Measurements from ENCODE around the gene S100Z. TPM values are rescaled to one million over a fixed set of nuclear protein-coding genes. Genes with fewer than 3 reads are reported as not detected.
A peak's percentile ranks its signal among the peaks of the same experiment; 100 is the strongest.
"Not testable (repeated sequence)": the region's sequence is repeated elsewhere in the genome, so short reads cannot be mapped to it uniquely, and the experiment has no call there.

S100Z gene
- total RNA-seq, 2 experiments from 2014 or later: 0.81 to 1.1 TPM

- H3K9me3 Mint-ChIP-seq: no peaks in the 10 kb centered on the region
- H3K27ac Mint-ChIP-seq: no peak overlapping the region
- H3K36me3 Mint-ChIP-seq (ENCODE audit: low read depth): no peaks in the 10 kb centered on the region
- intact Hi-C loops (cut with micrococcal nuclease): no loop called here
- no peak overlapping the region for H3K4me3 Mint-ChIP-seq
- H3K4me1 Mint-ChIP-seq (ENCODE audit: low read depth): no peaks in the 10 kb centered on the region
- CTCF ChIA-PET: no interaction called here
- H3K27me3 Mint-ChIP-seq (ENCODE audit: low read depth): no peaks in the 10 kb centered on the region
- DNase-seq: no peak
Observed at GRCh38 chr5:76838481-76839261, 11.1 kb upstream of the S100Z start.

- Mint-ChIP-seq H3K27me3 (ENCODE audit: low read depth) (no peaks in the 10 kb centered on the region), H3K9me3 (no peaks in the 10 kb centered on the region), H3K4me3 (no peak overlapping the region), H3K36me3 (ENCODE audit: low read depth) (no peaks in the 10 kb centered on the region), H3K27ac (no peak overlapping the region), H3K4me1 (ENCODE audit: low read depth) (no peaks in the 10 kb centered on the region)
- no peak for DNase-seq
- CTCF ChIA-PET: interaction anchor here (0.6 to 1.2 kb wide), 3 partner anchors 20 to 35 kb away, joined by 3 to 5 read pairs (median 3); partner anchors contain the start of gene F2RL1
- intact Hi-C loops (cut with micrococcal nuclease): no loop called here
Observed at GRCh38 chr5:76841361-76841760, 8.5 kb upstream of the S100Z start.

GRCh38 chr5:76845890-76846289 lies 3.9 kb upstream of the S100Z start:
- H3K9me3 Mint-ChIP-seq: no peaks in the 10 kb centered on the region

GRCh38 chr5:76850543-76851145 lies 830 bp downstream of the S100Z start:
- peak overlapping the region; percentile 15 for H3K4me3 Mint-ChIP-seq
- intact Hi-C loops (cut with micrococcal nuclease): loop anchor here (2.0 to 5.0 kb wide), 2 partner anchors 32 to 133 kb away; partner anchors contain the start of genes F2R and F2RL1
- peaks cover 5% of the 10 kb centered on the region for H3K36me3 Mint-ChIP-seq (ENCODE audit: low read depth)
- H3K27ac Mint-ChIP-seq: no peak overlapping the region
- DNase-seq: no peak
- H3K27me3 Mint-ChIP-seq (ENCODE audit: low read depth): no peaks in the 10 kb centered on the region
- CTCF ChIA-PET: no interaction called here
- H3K9me3 Mint-ChIP-seq: peaks cover 2% of the 10 kb centered on the region
- H3K4me1 Mint-ChIP-seq (ENCODE audit: low read depth): peaks cover 18% of the 10 kb centered on the region

More at GRCh38 chr5:76845890-76846289, 3.9 kb upstream of the S100Z start:
- no peaks in the 10 kb centered on the region for H3K36me3 Mint-ChIP-seq (ENCODE audit: low read depth)
- H3K27me3 Mint-ChIP-seq (ENCODE audit: low read depth): no peaks in the 10 kb centered on the region
- H3K4me3 Mint-ChIP-seq: no peak overlapping the region
- intact Hi-C loops (cut with micrococcal nuclease): no loop called here
- no peak for DNase-seq
- H3K27ac Mint-ChIP-seq: no peak overlapping the region
- CTCF ChIA-PET: no interaction called here
- peaks cover 14% of the 10 kb centered on the region for H3K4me1 Mint-ChIP-seq (ENCODE audit: low read depth)

- no peaks in the 10 kb centered on the region for H3K27me3 Mint-ChIP-seq (ENCODE audit: low read depth)
- intact Hi-C loops (cut with micrococcal nuclease): loop anchor here (2.0 to 5.0 kb wide), 2 partner anchors 33 to 135 kb away; partner anchors contain the start of genes F2R and F2RL1
- peaks cover 30% of the 10 kb centered on the region for H3K4me1 Mint-ChIP-seq (ENCODE audit: low read depth)
- CTCF ChIA-PET: no interaction called here
- no peak overlapping the region for H3K27ac Mint-ChIP-seq
- peaks cover 7% of the 10 kb centered on the region for H3K36me3 Mint-ChIP-seq (ENCODE audit: low read depth)
- DNase-seq: no peak
- no peak overlapping the region for H3K4me3 Mint-ChIP-seq
- peaks cover 5% of the 10 kb centered on the region for H3K9me3 Mint-ChIP-seq
Observed at GRCh38 chr5:76851728-76852369, 2.0 kb downstream of the S100Z start.

- H3K9me3 Mint-ChIP-seq: peaks cover 5% of the 10 kb centered on the region
- intact Hi-C loops (cut with micrococcal nuclease): loop anchor here (5.0 kb wide), 1 partner anchor 135 kb away; the partner anchor contains the start of gene F2R
- H3K4me1 Mint-ChIP-seq (ENCODE audit: low read depth): peaks cover 31% of the 10 kb centered on the region
- H3K27me3 Mint-ChIP-seq (ENCODE audit: low read depth): no peaks in the 10 kb centered on the region
- H3K36me3 Mint-ChIP-seq (ENCODE audit: low read depth): peaks cover 7% of the 10 kb centered on the region
- CTCF ChIA-PET: interaction anchor here (0.7 kb wide), 1 partner anchor 17 kb away, joined by 3 read pairs; no protein-coding TSS in a partner anchor
- no peak for DNase-seq
- no peak overlapping the region for H3K27ac Mint-ChIP-seq
- no peak overlapping the region for H3K4me3 Mint-ChIP-seq
Observed at GRCh38 chr5:76852772-76853171, 3.0 kb downstream of the S100Z start.

GRCh38 chr5:76853741-76854140 lies 3.9 kb downstream of the S100Z start:
- CTCF ChIA-PET; H3K4me3 Mint-ChIP-seq; H3K9me3 Mint-ChIP-seq; H3K36me3 Mint-ChIP-seq (ENCODE audit: low read depth); H3K27ac Mint-ChIP-seq; H3K27me3 Mint-ChIP-seq (ENCODE audit: low read depth); DNase-seq: not testable (repeated sequence)
- peaks cover 31% of the 10 kb centered on the region for H3K4me1 Mint-ChIP-seq (ENCODE audit: low read depth)
- intact Hi-C loops (cut with micrococcal nuclease): loop anchor here (5.0 kb wide), 1 partner anchor 136 kb away; the partner anchor contains the start of gene F2R

- intact Hi-C loops (cut with micrococcal nuclease): loop anchor here (5.0 kb wide), 3 partner anchors 117 to 178 kb away; partner anchors contain the start of genes AGGF1 and F2R
- Mint-ChIP-seq H3K36me3 (ENCODE audit: low read depth) (peaks cover 7% of the 10 kb centered on the region), H3K27me3 (ENCODE audit: low read depth) (no peaks in the 10 kb centered on the region), H3K27ac (no peak overlapping the region), H3K9me3 (peaks cover 5% of the 10 kb centered on the region), H3K4me1 (ENCODE audit: low read depth) (peaks cover 27% of the 10 kb centered on the region), H3K4me3 (no peak overlapping the region)
- DNase-seq: no peak
- CTCF ChIA-PET: no interaction called here
Observed at GRCh38 chr5:76854644-76855043, 4.8 kb downstream of the S100Z start.

- Mint-ChIP-seq H3K4me1 (ENCODE audit: low read depth) (peaks cover 20% of the 10 kb centered on the region), H3K27ac (peak overlapping the region; percentile 79)
- H3K9me3 Mint-ChIP-seq; H3K36me3 Mint-ChIP-seq (ENCODE audit: low read depth); DNase-seq; H3K27me3 Mint-ChIP-seq (ENCODE audit: low read depth); CTCF ChIA-PET; H3K4me3 Mint-ChIP-seq: not testable (repeated sequence)
- intact Hi-C loops (cut with micrococcal nuclease): loop anchor here (5.0 kb wide), 2 partner anchors 118 to 177 kb away; partner anchors contain the start of gene AGGF1
Observed at GRCh38 chr5:76855501-76855900, 5.7 kb downstream of the S100Z start.

- intact Hi-C loops (cut with micrococcal nuclease): loop anchor here (2.0 to 5.0 kb wide), 3 partner anchors 65 to 176 kb away; partner anchors contain the start of gene AGGF1
- peak overlapping the region; percentile 79 for H3K27ac Mint-ChIP-seq
- H3K4me3 Mint-ChIP-seq: peak overlapping the region; percentile 19
Observed at GRCh38 chr5:76855961-76856360, 6.1 kb downstream of the S100Z start.

GRCh38 chr5:76856800-76857199 lies 7.0 kb downstream of the S100Z start:
- H3K27ac Mint-ChIP-seq: peak overlapping the region; percentile 58
- not testable (repeated sequence) for H3K9me3 Mint-ChIP-seq; DNase-seq; H3K4me3 Mint-ChIP-seq; H3K27me3 Mint-ChIP-seq (ENCODE audit: low read depth); H3K36me3 Mint-ChIP-seq (ENCODE audit: low read depth)
- H3K4me1 Mint-ChIP-seq (ENCODE audit: low read depth): peaks cover 16% of the 10 kb centered on the region
- intact Hi-C loops (cut with micrococcal nuclease): loop anchor here (2.0 to 5.0 kb wide), 3 partner anchors 66 to 176 kb away; partner anchors contain the start of gene AGGF1
- CTCF ChIA-PET: interaction anchor here (0.8 kb wide), 1 partner anchor 14 kb away, joined by 4 read pairs; no protein-coding TSS in a partner anchor

More at GRCh38 chr5:76855961-76856360, 6.1 kb downstream of the S100Z start:
- CTCF ChIA-PET: interaction anchor here (0.8 kb wide), 1 partner anchor 14 kb away, joined by 4 read pairs; no protein-coding TSS in a partner anchor
- H3K27me3 Mint-ChIP-seq (ENCODE audit: low read depth): no peaks in the 10 kb centered on the region
- peaks cover 5% of the 10 kb centered on the region for H3K9me3 Mint-ChIP-seq
- peaks cover 16% of the 10 kb centered on the region for H3K4me1 Mint-ChIP-seq (ENCODE audit: low read depth)
- peaks cover 7% of the 10 kb centered on the region for H3K36me3 Mint-ChIP-seq (ENCODE audit: low read depth)
- DNase-seq: peak; percentile 68
